Fibroblast of lung (primary cell): Measurements from ENCODE around the gene PACS2.
"Not testable (repeated sequence)": the region's sequence is repeated elsewhere in the genome, so short reads cannot be mapped to it uniquely, and the experiment has no call there.

Source experiments
- EZH2 ChIP-seq: IDR thresholded peaks from 2 replicates; pipeline ENCODE4 v1.5.1; 2012; ENCODE audit warnings: low read length, control low read depth, mild to moderate bottlenecking; ENCODE audit errors: missing control alignments
- TF ChIP-seq, protein P1 (sequence below), 2 donors: IDR thresholded peaks in 1 of 2; conservative IDR thresholded peaks in 1 of 2; 1 replicate in 1 of 2; 2 replicates in 1 of 2; pipeline ENCODE4 v1.5.1; 2011 to 2012; ENCODE audit warnings: low read length in 2 of 2, control low read depth in 1 of 2, inconsistent platforms in 1 of 2, low read depth in 1 of 2, mild to moderate bottlenecking in 1 of 2

DNA sequence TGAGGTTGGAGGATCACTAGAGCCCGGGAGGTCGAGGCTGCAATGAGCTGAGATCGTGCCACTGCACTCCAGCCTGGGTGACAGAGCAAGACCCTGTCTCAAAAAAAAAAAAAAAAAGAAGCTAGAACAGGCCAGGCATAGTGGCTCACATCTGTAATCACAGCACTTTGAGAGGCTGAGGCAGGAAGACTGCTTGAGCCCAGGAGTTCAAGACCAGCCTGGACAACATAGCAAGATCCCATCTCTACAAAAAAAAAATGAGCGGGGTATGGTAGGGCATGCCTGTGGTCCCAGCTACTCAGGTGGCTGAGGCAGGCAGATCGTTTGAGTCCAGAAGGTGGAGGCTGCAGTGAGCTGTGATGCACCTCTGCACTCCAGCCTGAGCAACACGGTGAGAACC lies 25.6 kb upstream of the PACS2 start:
- TF ChIP-seq EZH2, result not testable (repeated sequence)
- TF ChIP-seq, protein P1, sequence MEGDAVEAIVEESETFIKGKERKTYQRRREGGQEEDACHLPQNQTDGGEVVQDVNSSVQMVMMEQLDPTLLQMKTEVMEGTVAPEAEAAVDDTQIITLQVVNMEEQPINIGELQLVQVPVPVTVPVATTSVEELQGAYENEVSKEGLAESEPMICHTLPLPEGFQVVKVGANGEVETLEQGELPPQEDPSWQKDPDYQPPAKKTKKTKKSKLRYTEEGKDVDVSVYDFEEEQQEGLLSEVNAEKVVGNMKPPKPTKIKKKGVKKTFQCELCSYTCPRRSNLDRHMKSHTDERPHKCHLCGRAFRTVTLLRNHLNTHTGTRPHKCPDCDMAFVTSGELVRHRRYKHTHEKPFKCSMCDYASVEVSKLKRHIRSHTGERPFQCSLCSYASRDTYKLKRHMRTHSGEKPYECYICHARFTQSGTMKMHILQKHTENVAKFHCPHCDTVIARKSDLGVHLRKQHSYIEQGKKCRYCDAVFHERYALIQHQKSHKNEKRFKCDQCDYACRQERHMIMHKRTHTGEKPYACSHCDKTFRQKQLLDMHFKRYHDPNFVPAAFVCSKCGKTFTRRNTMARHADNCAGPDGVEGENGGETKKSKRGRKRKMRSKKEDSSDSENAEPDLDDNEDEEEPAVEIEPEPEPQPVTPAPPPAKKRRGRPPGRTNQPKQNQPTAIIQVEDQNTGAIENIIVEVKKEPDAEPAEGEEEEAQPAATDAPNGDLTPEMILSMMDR (conservative IDR thresholded peaks at IDR 0.05 in 1 of 2, IDR thresholded peaks at IDR 0.05 in 1 of 2; ENCODE audit: low read depth in 1 of 2, low read length in 2 of 2), result not testable (repeated sequence)
